ENCODE measurements around the gene MAT2B.

The MAT2B gene

DNA sequence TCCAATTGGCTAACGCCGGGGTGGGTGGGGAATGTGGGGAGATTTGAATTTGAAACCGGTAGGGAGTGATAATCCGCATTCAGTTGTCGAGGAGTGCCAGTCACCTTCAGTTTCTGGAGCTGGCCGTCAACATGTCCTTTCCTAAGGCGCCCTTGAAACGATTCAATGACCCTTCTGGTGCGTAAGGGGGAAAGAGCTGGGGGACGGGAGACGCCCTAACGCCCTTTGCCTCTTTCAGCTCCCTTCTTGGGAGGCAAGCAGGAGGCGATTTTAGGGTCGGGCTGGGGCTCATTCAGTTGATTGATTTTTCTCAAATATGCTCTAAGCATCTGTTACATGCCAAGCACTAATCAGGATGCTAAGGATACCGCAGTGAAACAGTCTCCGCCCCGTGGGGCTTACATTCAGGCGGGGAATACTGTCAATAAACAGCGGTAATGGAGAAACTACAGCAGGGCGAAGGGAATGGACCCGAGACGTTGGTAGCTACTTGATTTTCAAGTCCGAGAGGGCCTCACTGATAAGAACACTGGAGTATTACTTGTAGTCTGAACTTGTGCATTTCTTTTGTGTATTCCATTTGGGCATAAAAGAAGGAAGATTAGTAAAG, 44.8 kb upstream of the MAT2B start, which contains the start of gene HMMR:
Gene HMMR (plus strand): TSS at position 71 of the 610 bp plus-strand sequence. CDS start 61 bp downstream, at position 132.
- WGBS (ENCODE audit: insufficient coverage), result 0% methylated on average over 13 of the region's 23 CpGs
- peaks cover 18 to 36% (median 28%) of the 10 kb centered on the region in 4 experiments for H3K4me1 ChIP-seq (ENCODE audit: control extremely low read depth in 1 of 4, control insufficient read depth in 4 of 4, insufficient read depth in 4 of 4, low read length in 3 of 4)
- peaks cover 0 to 10% (median 4%) of the 10 kb centered on the region in 4 experiments for H3K36me3 ChIP-seq (ENCODE audit: control insufficient read depth in 4 of 4, insufficient read depth in 4 of 4, low read length in 3 of 4)
- H3K4me3 ChIP-seq (ENCODE audit: control insufficient read depth in 1 of 7, extremely low read depth in 1 of 7, insufficient read depth in 4 of 7, low read depth in 2 of 7, low read length in 6 of 7), result peak within 1 kb of the TSS; percentile 82 to 96 (median 88)
- POLR2A ChIA-PET, result interaction anchor here (0.6 to 2.3 kb wide), 4 partner anchors 23 to 1555 kb away, joined by 3 to 10 read pairs (median 4); partner anchors contain the start of genes CCNG1 and MAT2B
- CTCF ChIA-PET, result interaction anchor here (0.9 to 1.9 kb wide), 6 partner anchors 10 to 30 kb away, joined by 3 to 7 read pairs (median 4); no protein-coding TSS in a partner anchor
- no peaks in the 10 kb centered on the region for H3K27me3 ChIP-seq (replicated peaks in 2 of 5; ENCODE audit: control insufficient read depth in 4 of 5, insufficient read depth in 5 of 5, low read length in 4 of 5)
- no peaks in the 10 kb centered on the region for H3K9me3 ChIP-seq (ENCODE audit: control extremely low read depth in 1 of 5, control insufficient read depth in 4 of 5, insufficient read depth in 2 of 5, low read depth in 1 of 5, low read length in 4 of 5)
- H3K27ac ChIP-seq (ENCODE audit: insufficient read depth in 1 of 2, low read depth in 1 of 2, low read length in 2 of 2, poor library complexity in 1 of 2, severe bottlenecking in 2 of 2), result peak within 1 kb of the TSS; percentile 93 to 98
- peak; percentile 31 to 68 (median 51) for DNase-seq

DNA sequence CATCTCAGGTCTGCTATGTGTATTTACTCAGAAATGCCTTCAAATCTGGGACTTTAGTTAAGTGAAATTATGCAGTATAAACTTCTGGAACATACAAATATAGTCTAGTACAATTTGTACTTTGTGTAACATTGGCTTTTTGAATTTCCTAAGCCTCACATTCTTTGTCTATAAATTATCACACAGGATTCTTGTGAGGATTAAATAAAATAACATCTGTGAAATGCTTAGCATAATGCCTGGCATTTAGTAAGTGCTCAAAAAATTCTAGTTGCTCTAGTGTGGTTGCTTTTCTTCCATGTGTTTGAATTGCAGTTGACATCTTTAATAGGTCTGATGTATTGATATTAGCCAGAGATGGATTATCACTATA, 42.4 kb upstream of the MAT2B start:
- H3K9me3 ChIP-seq (ENCODE audit: control extremely low read depth in 1 of 5, control insufficient read depth in 4 of 5, insufficient read depth in 2 of 5, low read depth in 1 of 5, low read length in 4 of 5), result no peaks in the 10 kb centered on the region
- DNase-seq, result no peak
- H3K27me3 ChIP-seq (replicated peaks in 2 of 5; ENCODE audit: control insufficient read depth in 4 of 5, insufficient read depth in 5 of 5, low read length in 4 of 5), result no peaks in the 10 kb centered on the region
- POLR2A ChIA-PET, result no interaction called here
- H3K4me3 ChIP-seq (ENCODE audit: control insufficient read depth in 1 of 7, extremely low read depth in 1 of 7, insufficient read depth in 4 of 7, low read depth in 2 of 7, low read length in 6 of 7), result no peak overlapping the region
- H3K36me3 ChIP-seq (ENCODE audit: control insufficient read depth in 4 of 4, insufficient read depth in 4 of 4, low read length in 3 of 4), result peaks cover 0 to 16% (median 1%) of the 10 kb centered on the region in 4 experiments
- CTCF ChIA-PET, result interaction anchor here (1.7 kb wide), 1 partner anchor 42 kb away, joined by 8 read pairs; the partner anchor contains the start of gene MAT2B
- H3K4me1 ChIP-seq (ENCODE audit: control extremely low read depth in 1 of 4, control insufficient read depth in 4 of 4, insufficient read depth in 4 of 4, low read length in 3 of 4), result peaks cover 16 to 33% (median 25%) of the 10 kb centered on the region in 4 experiments
- peak overlapping the region in 1 of 2 experiments; percentile 81 for H3K27ac ChIP-seq (ENCODE audit: insufficient read depth in 1 of 2, low read depth in 1 of 2, low read length in 2 of 2, poor library complexity in 1 of 2, severe bottlenecking in 2 of 2)

GRCh38 chr5:163467682-163468081, 37.7 kb upstream of the MAT2B start:
- CTCF ChIA-PET, result interaction anchor here (0.8 to 1.4 kb wide), 4 partner anchors 29 to 119 kb away, joined by 3 read pairs; no protein-coding TSS in a partner anchor
- no CpG with 5 or more reads among the region's 4 CpGs for WGBS (ENCODE audit: insufficient coverage)

DNA sequence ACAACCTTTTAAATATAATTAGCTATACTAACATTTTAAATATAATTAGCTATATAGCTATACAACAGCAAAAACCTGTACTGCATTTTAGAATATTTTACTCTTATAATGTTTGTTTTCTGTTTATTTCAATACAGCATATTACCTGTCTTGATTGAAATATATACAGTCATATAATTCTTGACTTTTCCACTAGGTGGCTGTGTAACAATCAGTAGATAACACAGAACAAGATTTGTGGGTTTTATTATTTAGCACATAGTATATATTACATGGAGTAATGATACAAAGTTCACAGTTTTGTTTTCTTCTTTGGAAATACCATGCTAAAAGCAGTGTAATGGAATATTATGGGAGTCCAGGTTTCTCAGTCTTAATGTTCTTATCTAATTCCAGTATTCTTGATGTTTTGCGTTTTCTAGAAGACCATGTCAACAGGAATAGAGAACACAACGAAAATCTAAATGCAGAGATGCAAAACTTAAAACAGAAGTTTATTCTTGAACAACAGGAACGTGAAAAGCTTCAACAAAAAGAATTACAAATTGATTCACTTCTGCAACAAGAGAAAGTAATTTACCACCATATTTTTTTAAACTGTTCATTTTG, 31.7 kb upstream of the MAT2B start:
- Histone ChIP-seq H3K9me3 (ENCODE audit: control extremely low read depth in 1 of 5, control insufficient read depth in 4 of 5, insufficient read depth in 2 of 5, low read depth in 1 of 5, low read length in 4 of 5) (peaks cover 0 to 3% (median 0%) of the 10 kb centered on the region in 5 experiments), H3K36me3 (ENCODE audit: control insufficient read depth in 4 of 4, insufficient read depth in 4 of 4, low read length in 3 of 4) (peaks cover 5 to 71% (median 32%) of the 10 kb centered on the region in 4 experiments), H3K27me3 (replicated peaks in 2 of 5; ENCODE audit: control insufficient read depth in 4 of 5, insufficient read depth in 5 of 5, low read length in 4 of 5) (no peaks in the 10 kb centered on the region), H3K27ac (ENCODE audit: insufficient read depth in 1 of 2, low read depth in 1 of 2, low read length in 2 of 2, poor library complexity in 1 of 2, severe bottlenecking in 2 of 2) (no peak overlapping the region), H3K4me1 (ENCODE audit: control extremely low read depth in 1 of 4, control insufficient read depth in 4 of 4, insufficient read depth in 4 of 4, low read length in 3 of 4) (no peaks in the 10 kb centered on the region), H3K4me3 (ENCODE audit: control insufficient read depth in 1 of 7, extremely low read depth in 1 of 7, insufficient read depth in 4 of 7, low read depth in 2 of 7, low read length in 6 of 7) (no peak overlapping the region)
- WGBS (ENCODE audit: insufficient coverage), result 100% methylated on average over 2 of the region's 3 CpGs
- peak; percentile 33 to 64 (median 61) for DNase-seq
- ChIA-PET POLR2A (no interaction called here), CTCF (interaction anchor here (0.6 to 1.0 kb wide), 2 partner anchors 16 to 66 kb away, joined by 3 to 4 read pairs; no protein-coding TSS in a partner anchor)

More at GRCh38 chr5:163467682-163468081, 37.7 kb upstream of the MAT2B start:
- DNase-seq, result no peak
- Histone ChIP-seq H3K27ac (ENCODE audit: insufficient read depth in 1 of 2, low read depth in 1 of 2, low read length in 2 of 2, poor library complexity in 1 of 2, severe bottlenecking in 2 of 2) (no peak overlapping the region), H3K36me3 (ENCODE audit: control insufficient read depth in 4 of 4, insufficient read depth in 4 of 4, low read length in 3 of 4) (peaks cover 0 to 48% (median 13%) of the 10 kb centered on the region in 4 experiments), H3K4me1 (ENCODE audit: control extremely low read depth in 1 of 4, control insufficient read depth in 4 of 4, insufficient read depth in 4 of 4, low read length in 3 of 4) (peaks cover 0 to 6% (median 3%) of the 10 kb centered on the region in 4 experiments), H3K27me3 (replicated peaks in 2 of 5; ENCODE audit: control insufficient read depth in 4 of 5, insufficient read depth in 5 of 5, low read length in 4 of 5) (no peaks in the 10 kb centered on the region), H3K4me3 (ENCODE audit: control insufficient read depth in 1 of 7, extremely low read depth in 1 of 7, insufficient read depth in 4 of 7, low read depth in 2 of 7, low read length in 6 of 7) (no peak overlapping the region), H3K9me3 (ENCODE audit: control extremely low read depth in 1 of 5, control insufficient read depth in 4 of 5, insufficient read depth in 2 of 5, low read depth in 1 of 5, low read length in 4 of 5) (no peaks in the 10 kb centered on the region)
- POLR2A ChIA-PET, result interaction anchor here (0.6 kb wide), 1 partner anchor 20 kb away, joined by 3 read pairs; no protein-coding TSS in a partner anchor

DNA sequence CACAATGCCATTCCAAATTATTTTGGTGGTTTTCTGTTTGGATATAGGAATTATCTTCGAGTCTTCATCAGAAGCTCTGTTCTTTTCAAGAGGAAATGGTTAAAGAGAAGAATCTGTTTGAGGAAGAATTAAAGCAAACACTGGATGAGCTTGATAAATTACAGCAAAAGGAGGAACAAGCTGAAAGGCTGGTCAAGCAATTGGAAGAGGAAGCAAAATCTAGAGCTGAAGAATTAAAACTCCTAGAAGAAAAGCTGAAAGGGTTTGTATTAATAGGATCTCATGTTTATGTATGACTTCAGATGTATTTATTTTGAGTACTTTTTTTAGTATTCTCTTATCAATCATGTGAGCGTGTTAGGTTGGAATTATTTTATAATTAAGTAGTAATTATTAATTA, 30.0 kb upstream of the MAT2B start:
- Histone ChIP-seq H3K27ac (ENCODE audit: insufficient read depth in 1 of 2, low read depth in 1 of 2, low read length in 2 of 2, poor library complexity in 1 of 2, severe bottlenecking in 2 of 2) (no peak overlapping the region), H3K9me3 (ENCODE audit: control extremely low read depth in 1 of 5, control insufficient read depth in 4 of 5, insufficient read depth in 2 of 5, low read depth in 1 of 5, low read length in 4 of 5) (peaks cover 0 to 3% (median 0%) of the 10 kb centered on the region in 5 experiments), H3K4me1 (ENCODE audit: control extremely low read depth in 1 of 4, control insufficient read depth in 4 of 4, insufficient read depth in 4 of 4, low read length in 3 of 4) (no peaks in the 10 kb centered on the region), H3K4me3 (ENCODE audit: control insufficient read depth in 1 of 7, extremely low read depth in 1 of 7, insufficient read depth in 4 of 7, low read depth in 2 of 7, low read length in 6 of 7) (no peak overlapping the region), H3K36me3 (ENCODE audit: control insufficient read depth in 4 of 4, insufficient read depth in 4 of 4, low read length in 3 of 4) (peaks cover 5 to 67% (median 32%) of the 10 kb centered on the region in 4 experiments), H3K27me3 (replicated peaks in 2 of 5; ENCODE audit: control insufficient read depth in 4 of 5, insufficient read depth in 5 of 5, low read length in 4 of 5) (no peaks in the 10 kb centered on the region)
- peak in 2 of 3 donors; percentile 20 to 24 for DNase-seq
- POLR2A ChIA-PET, result no interaction called here
- 43% methylated on average over 1 of the region's 2 CpGs for WGBS (ENCODE audit: insufficient coverage)
- CTCF ChIA-PET, result interaction anchor here (1.7 kb wide), 1 partner anchor 14 kb away, joined by 5 read pairs; no protein-coding TSS in a partner anchor

DNA sequence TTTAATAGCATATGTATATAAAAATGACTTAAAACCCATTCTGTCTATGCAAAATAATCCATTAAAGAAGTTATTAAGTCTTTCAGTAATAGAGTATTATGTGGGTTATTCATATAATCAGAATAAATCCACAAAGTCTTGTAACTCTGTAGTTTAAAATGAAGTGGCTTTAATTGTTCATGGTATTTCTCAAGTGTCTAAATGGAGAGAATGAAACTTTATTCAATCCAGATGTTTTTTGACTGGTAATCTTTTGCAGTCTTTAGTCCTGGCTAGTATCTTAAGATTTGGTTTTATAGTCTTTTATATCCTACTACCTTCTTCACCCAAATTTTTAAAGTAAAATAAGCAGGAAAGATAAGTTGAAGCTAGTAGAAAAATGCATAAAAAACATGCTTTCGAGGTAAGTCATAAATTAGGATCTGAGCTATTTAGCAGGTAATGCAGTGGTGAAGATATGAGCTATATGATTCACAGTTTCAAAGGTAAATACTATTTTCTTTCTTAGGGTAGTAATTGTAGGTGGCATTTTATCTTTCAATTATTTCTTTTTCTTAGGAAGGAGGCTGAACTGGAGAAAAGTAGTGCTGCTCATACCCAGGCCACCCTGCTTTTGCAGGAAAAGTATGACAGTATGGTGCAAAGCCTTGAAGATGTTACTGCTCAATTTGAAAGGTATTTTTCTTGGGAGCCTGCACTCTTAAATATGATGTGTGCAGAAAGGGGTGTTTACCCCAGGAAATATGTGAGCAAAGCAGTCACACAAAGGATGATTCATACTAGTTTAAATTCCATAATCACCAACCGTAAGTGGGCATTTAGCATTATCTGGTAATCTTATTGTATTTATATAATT, 27.1 kb upstream of the MAT2B start:
- H3K27me3 ChIP-seq (replicated peaks in 2 of 5; ENCODE audit: control insufficient read depth in 4 of 5, insufficient read depth in 5 of 5, low read length in 4 of 5), result no peaks in the 10 kb centered on the region
- DNase-seq, result no peak
- POLR2A ChIA-PET, result no interaction called here
- H3K9me3 ChIP-seq (ENCODE audit: control extremely low read depth in 1 of 5, control insufficient read depth in 4 of 5, insufficient read depth in 2 of 5, low read depth in 1 of 5, low read length in 4 of 5), result peaks cover 0 to 3% (median 0%) of the 10 kb centered on the region in 5 experiments
- no CpG with 5 or more reads among the region's 2 CpGs for WGBS (ENCODE audit: insufficient coverage)
- no peak overlapping the region for H3K27ac ChIP-seq (ENCODE audit: insufficient read depth in 1 of 2, low read depth in 1 of 2, low read length in 2 of 2, poor library complexity in 1 of 2, severe bottlenecking in 2 of 2)
- H3K4me3 ChIP-seq (ENCODE audit: control insufficient read depth in 1 of 7, extremely low read depth in 1 of 7, insufficient read depth in 4 of 7, low read depth in 2 of 7, low read length in 6 of 7), result no peak overlapping the region
- peaks cover 0 to 8% (median 0%) of the 10 kb centered on the region in 4 experiments for H3K4me1 ChIP-seq (ENCODE audit: control extremely low read depth in 1 of 4, control insufficient read depth in 4 of 4, insufficient read depth in 4 of 4, low read length in 3 of 4)
- H3K36me3 ChIP-seq (ENCODE audit: control insufficient read depth in 4 of 4, insufficient read depth in 4 of 4, low read length in 3 of 4), result peaks cover 7 to 55% (median 29%) of the 10 kb centered on the region in 4 experiments
- CTCF ChIA-PET, result no interaction called here

All from common myeloid progenitor, CD34-positive (primary cell).